Neural crest cell (in vitro differentiated cells): ENCODE data around the gene KLF4. TPM values are rescaled to one million over a fixed set of nuclear protein-coding genes. Genes with fewer than 3 reads are reported as not detected.

ENCODE experiments used
- DNase-seq: peaks from one replicate; pipeline ENCODE4 v3.0.0; 2021; ENCODE audit warnings: low read depth, mixed read lengths, low spot score
- H3K27ac Mint-ChIP-seq: one replicate; pipeline ENCODE4 v1.8.0; 2021; ENCODE audit warnings: mild to moderate bottlenecking, mixed read lengths; ENCODE audit not compliant: unreplicated experiment
- H3K27me3 Mint-ChIP-seq: 2 replicates; pipeline ENCODE4 v1.8.0; 2021; ENCODE audit warnings: low read depth, mild to moderate bottlenecking, mixed read lengths
- H3K36me3 Mint-ChIP-seq: 2 replicates; pipeline ENCODE4 v1.8.0; 2021; ENCODE audit warnings: low read depth, mild to moderate bottlenecking, mixed read lengths
- H3K4me1 Mint-ChIP-seq: 2 replicates; pipeline ENCODE4 v1.8.0; 2021; ENCODE audit warnings: mixed read lengths
- H3K4me3 Mint-ChIP-seq: one replicate; pipeline ENCODE4 v1.8.0; 2021; ENCODE audit warnings: mild to moderate bottlenecking, mixed read lengths
- H3K9me3 Mint-ChIP-seq: 2 replicates; pipeline ENCODE4 v1.8.0; 2021; ENCODE audit warnings: mixed read lengths
- CTCF ChIP-seq: fragments of 200-600 bp; sonication (generic); conservative IDR thresholded peaks from 2 replicates; pipeline ENCODE4 v1.5.0; 2021; ENCODE audit warnings: antibody characterized with exemption, mild to moderate bottlenecking
- total RNA-seq: library from RNA; stranded (reverse); gene quantifications from 2 replicates; pipeline ENCODE4 v1.2.1, GENCODE V29; 2021

Gene KLF4
- total RNA-seq, 1 donor from 2014 or later: not detected

- H3K36me3 Mint-ChIP-seq: no peaks in the 10 kb centered on the region
- peaks cover 53% of the 10 kb centered on the region for H3K27me3 Mint-ChIP-seq
- TF ChIP-seq CTCF: peak; percentile 79
- H3K4me3 Mint-ChIP-seq: no peak overlapping the region
- no peak overlapping the region for H3K27ac Mint-ChIP-seq
- no peaks in the 10 kb centered on the region for H3K9me3 Mint-ChIP-seq
- H3K4me1 Mint-ChIP-seq: peaks cover 6% of the 10 kb centered on the region
- peak; percentile 18 for DNase-seq
Measured at GRCh38 chr9:107484117-107484723, 5.3 kb downstream of the KLF4 start.

- H3K4me3 Mint-ChIP-seq: no peak overlapping the region
- no peak for TF ChIP-seq CTCF
- peaks cover under 1% of the 10 kb centered on the region for H3K4me1 Mint-ChIP-seq
- DNase-seq: no peak
- no peak overlapping the region for H3K27ac Mint-ChIP-seq
- peaks cover 48% of the 10 kb centered on the region for H3K27me3 Mint-ChIP-seq
- no peaks in the 10 kb centered on the region for H3K36me3 Mint-ChIP-seq
- no peaks in the 10 kb centered on the region for H3K9me3 Mint-ChIP-seq
Measured at GRCh38 chr9:107483666-107484065, 5.9 kb downstream of the KLF4 start.

GRCh38 chr9:107481035-107481434 is 8.5 kb downstream of the KLF4 start:
- no peak for DNase-seq
- Mint-ChIP-seq H3K36me3 (no peaks in the 10 kb centered on the region), H3K27me3 (peaks cover 21% of the 10 kb centered on the region), H3K9me3 (no peaks in the 10 kb centered on the region), H3K4me1 (no peaks in the 10 kb centered on the region), H3K27ac (no peak overlapping the region), H3K4me3 (no peak overlapping the region)
- TF ChIP-seq CTCF: peak; percentile 31

DNA sequence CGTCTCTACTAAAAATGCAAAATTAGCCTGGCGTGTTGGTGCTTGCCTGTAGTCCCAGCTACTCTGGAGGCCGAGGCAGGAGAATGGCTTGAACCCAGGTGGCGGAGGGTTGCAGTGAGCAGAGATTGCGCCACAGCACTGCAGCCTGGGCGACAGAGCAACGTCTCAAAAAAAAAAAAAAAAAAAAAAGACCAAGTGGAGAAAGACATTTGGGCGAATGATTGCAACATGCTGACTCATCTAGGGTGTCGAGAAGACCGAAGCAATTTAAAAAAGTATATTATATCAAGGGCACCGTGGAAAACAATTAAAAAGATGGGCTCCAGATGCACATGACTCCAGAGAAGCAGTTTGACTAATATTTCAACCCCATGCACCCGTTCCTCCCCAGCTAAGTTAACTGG is 9.2 kb downstream of the KLF4 start:
- Mint-ChIP-seq H3K27me3 (peaks cover 15% of the 10 kb centered on the region), H3K4me3 (no peak overlapping the region), H3K27ac (no peak overlapping the region), H3K9me3 (no peaks in the 10 kb centered on the region), H3K36me3 (no peaks in the 10 kb centered on the region), H3K4me1 (no peaks in the 10 kb centered on the region)
- no peak for DNase-seq
- no peak for TF ChIP-seq CTCF

DNA sequence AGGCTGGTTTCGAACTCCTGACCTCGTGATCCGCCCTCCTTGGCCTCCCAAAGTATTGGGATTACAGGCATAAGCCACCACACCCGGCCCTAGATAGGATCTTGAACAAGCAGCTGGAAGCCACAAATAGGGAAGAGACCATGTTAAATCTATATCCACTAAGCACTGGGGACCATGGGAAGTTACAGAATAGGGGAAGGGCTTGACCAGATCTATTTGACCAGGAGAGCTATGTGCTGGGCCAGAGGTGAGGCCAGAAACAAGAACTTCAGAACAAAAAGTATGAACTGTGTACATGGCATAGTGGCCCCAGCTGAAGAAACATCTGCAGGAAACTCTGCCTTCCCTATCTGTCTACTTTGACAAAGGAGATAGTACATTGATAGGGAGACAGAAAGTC is 10.8 kb downstream of the KLF4 start:
- H3K27me3 Mint-ChIP-seq: peaks cover 11% of the 10 kb centered on the region
- no peak overlapping the region for H3K4me3 Mint-ChIP-seq
- no peak overlapping the region for H3K27ac Mint-ChIP-seq
- no peaks in the 10 kb centered on the region for H3K36me3 Mint-ChIP-seq
- H3K9me3 Mint-ChIP-seq: no peaks in the 10 kb centered on the region
- TF ChIP-seq CTCF: no peak
- no peaks in the 10 kb centered on the region for H3K4me1 Mint-ChIP-seq
- no peak for DNase-seq

GRCh38 chr9:107474124-107474523 is 15.4 kb downstream of the KLF4 start:
- DNase-seq: no peak
- H3K36me3 Mint-ChIP-seq: no peaks in the 10 kb centered on the region
- H3K27me3 Mint-ChIP-seq: peaks cover 2% of the 10 kb centered on the region
- no peak for TF ChIP-seq CTCF
- no peak overlapping the region for H3K27ac Mint-ChIP-seq
- no peak overlapping the region for H3K4me3 Mint-ChIP-seq
- H3K9me3 Mint-ChIP-seq: no peaks in the 10 kb centered on the region
- peaks cover 10% of the 10 kb centered on the region for H3K4me1 Mint-ChIP-seq
